H1 (cell line): Measurements from ENCODE around the gene CHST4. TPM values are rescaled to one million over a fixed set of nuclear protein-coding genes. Genes with fewer than 3 reads are reported as not detected.
"Not testable (repeated sequence)": the region's sequence is repeated elsewhere in the genome, so short reads cannot be mapped to it uniquely, and the experiment has no call there.

ENCODE experiments used
- CTCF ChIA-PET: fragments of 300-600 bp; sonication (Branson Sonifier 250); formaldehyde crosslinking; loops from one replicate; lab custom pipeline; 2021; ENCODE audit not compliant: partially characterized antibody; lab: Charles Lee
- POLR2A ChIA-PET: fragments of 300-600 bp; sonication (Branson Sonifier 250); formaldehyde crosslinking; loops from one replicate; lab custom pipeline; 2021; ENCODE audit warnings: inconsistent platforms; ENCODE audit not compliant: partially characterized antibody; lab: Charles Lee
- DNase-seq, 2 experiments: peaks; one replicate each; pipeline versions ENCODE4 v3.0.0 to v3.0.0-alpha.2; 2010 to 2022; ENCODE audit warnings: low spot score in 2 of 2, low read depth in 1 of 2, mixed read lengths in 1 of 2
- FAIRE-seq: peaks from 2 replicates; lab custom pipeline; 2011; peaks lifted over from hg19 to GRCh38; lab: Jason Lieb, UNC
- H2AFZ ChIP-seq: 2 replicates; pipeline ENCODE4 v1.8.1; 2012; ENCODE audit warnings: low read length, inconsistent platforms
- H2AK5ac ChIP-seq: 2 replicates; pipeline ENCODE4 v1.6.1; 2013; ENCODE audit warnings: low read depth, low read length
- H2BK120ac ChIP-seq: replicated peaks from 2 replicates; pipeline ENCODE3; 2013; ENCODE audit warnings: low read depth, low read length, inconsistent platforms
- H2BK12ac ChIP-seq: 2 replicates; pipeline ENCODE4 v1.6.1; 2013; ENCODE audit warnings: low read depth, low read length
- H2BK15ac ChIP-seq: 2 replicates; pipeline ENCODE4 v1.6.1; 2013; ENCODE audit warnings: low read length
- H2BK20ac ChIP-seq: 2 replicates; pipeline ENCODE4 v1.6.1; 2013; ENCODE audit warnings: low read length
- H2BK5ac ChIP-seq: 2 replicates; pipeline ENCODE4 v1.6.1; 2013; ENCODE audit warnings: low read depth, low read length
- H3K14ac ChIP-seq: 2 replicates; pipeline ENCODE4 v1.6.1; 2013; ENCODE audit warnings: inconsistent platforms; ENCODE audit not compliant: insufficient read length
- H3K18ac ChIP-seq: 2 replicates; pipeline ENCODE4 v1.6.1; 2013; ENCODE audit warnings: low read length; ENCODE audit errors: extremely low read depth
- H3K23ac ChIP-seq: 2 replicates; pipeline ENCODE4 v1.6.1; 2013; ENCODE audit warnings: inconsistent platforms; ENCODE audit not compliant: insufficient read length
- H3K23me2 ChIP-seq: 2 replicates; pipeline ENCODE4 v1.6.1; 2013; ENCODE audit warnings: low read depth, low read length
- H3K27ac ChIP-seq: 2 replicates; pipeline ENCODE4 v1.6.1; 2011; ENCODE audit warnings: low read depth, low read length, inconsistent platforms
- H3K27me3 ChIP-seq, 4 experiments: replicated peaks in 1 of 4; 1 replicate in 1 of 4; 2 replicates in 3 of 4; pipeline versions ENCODE4 v1.6.1 to v1.8.1; 2011 to 2013; ENCODE audit warnings: low read length in 3 of 4, mild to moderate bottlenecking in 3 of 4, inconsistent platforms in 2 of 4, mixed read lengths in 2 of 4, moderate library complexity in 1 of 4; ENCODE audit not compliant: control insufficient read depth in 3 of 4, insufficient read depth in 3 of 4; ENCODE audit errors: extremely low read depth in 1 of 4
- H3K36me3 ChIP-seq, 4 experiments: 2 replicates each; pipeline versions ENCODE4 v1.6.1 to v1.8.1; 2011 to 2013; ENCODE audit warnings: mild to moderate bottlenecking in 4 of 4, low read length in 3 of 4, moderate library complexity in 2 of 4, control low read depth in 1 of 4, inconsistent platforms in 1 of 4; ENCODE audit not compliant: insufficient read depth in 4 of 4, control insufficient read depth in 2 of 4
- H3K4ac ChIP-seq: replicated peaks from 2 replicates; pipeline ENCODE3; 2013; ENCODE audit warnings: low read length, low read depth, mixed read lengths, inconsistent platforms; ENCODE audit not compliant: insufficient read length
- H3K4me1 ChIP-seq, 4 experiments: replicated peaks in 1 of 4; 1 replicate in 1 of 4; 2 replicates in 3 of 4; pipeline versions ENCODE4 v1.6.1 to v1.8.1; 2011 to 2013; ENCODE audit warnings: low read length in 3 of 4, inconsistent platforms in 2 of 4, mixed read lengths in 1 of 4; ENCODE audit not compliant: insufficient read depth in 4 of 4, control insufficient read depth in 3 of 4
- H3K4me2 ChIP-seq, 2 experiments: 2 replicates each; pipeline versions ENCODE4 v1.6.1 to v1.8.1; 2011 to 2013; ENCODE audit warnings: low read depth in 2 of 2, low read length in 2 of 2, control low read depth in 1 of 2, inconsistent platforms in 1 of 2, mild to moderate bottlenecking in 1 of 2; ENCODE audit not compliant: insufficient read depth in 1 of 2
- H3K4me3 ChIP-seq, 4 experiments: fragments of 200-600, 300-600 bp in 1 of 4; sonication (generic), shearing (Covaris generic), sonication (Bioruptor Twin) in 1 of 4; 2 replicates each; pipeline versions ENCODE4 v1.5.1 to v1.8.1; 2011 to 2016; ENCODE audit warnings: low read length in 4 of 4, low read depth in 3 of 4, control low read depth in 2 of 4, inconsistent platforms in 2 of 4, mild to moderate bottlenecking in 2 of 4, mixed read lengths in 1 of 4, moderate library complexity in 1 of 4; ENCODE audit not compliant: insufficient read depth in 2 of 4; ENCODE audit errors: extremely low read depth in 1 of 4
- H3K56ac ChIP-seq: replicated peaks from 2 replicates; pipeline ENCODE3; 2013; ENCODE audit warnings: low read depth, mild to moderate bottlenecking, mixed read lengths, low read length, inconsistent platforms; ENCODE audit not compliant: insufficient read length
- H3K79me1 ChIP-seq: 2 replicates; pipeline ENCODE4 v1.6.1; 2013; ENCODE audit warnings: low read depth, low read length, control low read depth
- H3K79me2 ChIP-seq, 2 experiments: 2 replicates each; pipeline versions ENCODE4 v1.6.1 to v1.8.1; 2012 to 2013; ENCODE audit warnings: low read length in 2 of 2, mild to moderate bottlenecking in 2 of 2, inconsistent platforms in 1 of 2; ENCODE audit not compliant: insufficient read depth in 2 of 2, control insufficient read depth in 1 of 2
- H3K9ac ChIP-seq, 4 experiments: replicated peaks in 1 of 4; 1 replicate in 1 of 4; 2 replicates in 3 of 4; pipeline versions ENCODE4 v1.6.1 to v1.8.1; 2011 to 2013; ENCODE audit warnings: low read depth in 3 of 4, low read length in 3 of 4, control low read depth in 2 of 4, mild to moderate bottlenecking in 2 of 4, moderate library complexity in 2 of 4, inconsistent platforms in 1 of 4; ENCODE audit errors: extremely low read depth in 1 of 4
- H3K9me3 ChIP-seq, 2 experiments: 2 replicates each; pipeline versions ENCODE4 v1.6.1 to v1.8.1; 2012 to 2013; ENCODE audit warnings: mild to moderate bottlenecking in 2 of 2, moderate library complexity in 2 of 2, control low read depth in 1 of 2, inconsistent platforms in 1 of 2, low read depth in 1 of 2, low read length in 1 of 2, mixed read lengths in 1 of 2; ENCODE audit not compliant: insufficient read depth in 2 of 2
- H4K20me1 ChIP-seq, 2 experiments: replicated peaks in 1 of 2; 2 replicates each; pipeline versions ENCODE3 to v1.8.1; 2011 to 2013; ENCODE audit warnings: inconsistent platforms in 2 of 2, low read length in 2 of 2, mild to moderate bottlenecking in 1 of 2; ENCODE audit not compliant: insufficient read depth in 2 of 2, control insufficient read depth in 1 of 2
- H4K5ac ChIP-seq: 2 replicates; pipeline ENCODE4 v1.6.1; 2013; ENCODE audit warnings: low read length, low read depth, mixed read lengths, inconsistent platforms; ENCODE audit not compliant: insufficient read length
- H4K8ac ChIP-seq: 2 replicates; pipeline ENCODE4 v1.8.0; 2013; ENCODE audit warnings: mild to moderate bottlenecking, moderate library complexity, low read length, inconsistent platforms; ENCODE audit not compliant: insufficient read depth; ENCODE audit errors: extremely low read depth
- H4K91ac ChIP-seq: replicated peaks from 2 replicates; pipeline ENCODE3; 2013; ENCODE audit warnings: low read length, mixed read lengths, inconsistent platforms; ENCODE audit not compliant: insufficient read length
- CBX5 ChIP-seq: fragments of 300-800, 300-1000 bp; sonication (generic); IDR thresholded peaks from 2 replicates; pipeline ENCODE4 v1.7.1; 2016; ENCODE audit warnings: antibody characterized with exemption, low read length, low read depth
- CTCF ChIP-seq, 3 experiments: IDR thresholded peaks; 1 replicate in 2 of 3; 2 replicates in 1 of 3; pipeline versions ENCODE4 v1.5.1 to v1.6.1; 2011; ENCODE audit warnings: low read length in 3 of 3, mild to moderate bottlenecking in 3 of 3, inconsistent platforms in 2 of 3, low read depth in 1 of 3, moderate library complexity in 1 of 3; ENCODE audit not compliant: insufficient read depth in 1 of 3; ENCODE audit errors: control extremely low read depth in 1 of 3
- NRF1 ChIP-seq: IDR thresholded peaks from 2 replicates; pipeline ENCODE4 v1.6.1; 2011; ENCODE audit warnings: mild to moderate bottlenecking, low read depth, low read length, improper control_type of control experiment
- POLR2A ChIP-seq, 2 experiments: IDR thresholded peaks; 1 replicate in 1 of 2; 2 replicates in 1 of 2; pipeline ENCODE4 v1.6.1; 2011; ENCODE audit warnings: low read depth in 2 of 2, low read length in 2 of 2, mild to moderate bottlenecking in 2 of 2; ENCODE audit errors: control extremely low read depth in 1 of 2
- POLR2AphosphoS5 ChIP-seq: IDR thresholded peaks from 2 replicates; pipeline ENCODE4 v1.6.1; 2011; ENCODE audit warnings: low read depth, low read length
- RAD21 ChIP-seq, 2 experiments: IDR thresholded peaks in 1 of 2; conservative IDR thresholded peaks in 1 of 2; 2 replicates each; pipeline ENCODE4 v1.6.1; 2011; ENCODE audit warnings: low read depth in 2 of 2, low read length in 2 of 2, improper control_type of control experiment in 1 of 2, inconsistent platforms in 1 of 2, mild to moderate bottlenecking in 1 of 2, moderate library complexity in 1 of 2
- RNF2 ChIP-seq: fragments of 200-900, 300-1000 bp; sonication (generic); IDR thresholded peaks from 2 replicates; pipeline ENCODE4 v1.7.1; 2016; ENCODE audit warnings: borderline replicate concordance, low read depth, mild to moderate bottlenecking, antibody characterized with exemption, low read length; ENCODE audit not compliant: poor library complexity, severe bottlenecking; ENCODE audit errors: missing control alignments
- SIRT6 ChIP-seq: IDR thresholded peaks from one replicate; pipeline ENCODE4 v1.7.1; 2012; ENCODE audit warnings: low read length, inconsistent platforms
- WGBS, 2 experiments: shearing (Covaris generic) in 1 of 2; methylation state at CpG; one replicate each; pipeline versions ENCODE4 v1.1.6 to v1.1.7; 2013 to 2015; ENCODE audit warnings: low lambda C conversion rate in 2 of 2, mixed read lengths in 2 of 2, inconsistent platforms in 1 of 2, low coverage in 1 of 2, missing lambda C conversion rate in 1 of 2; ENCODE audit not compliant: insufficient replicate concordance in 2 of 2, insufficient coverage in 1 of 2, insufficient read length in 1 of 2; ENCODE audit errors: extremely low coverage in 1 of 2, missing lambda C conversion rate in 1 of 2; 5-methylcytosine and 5-hydroxymethylcytosine counted together
- polyA plus RNA-seq, 7 experiments: library from polyadenylated mRNA; depleted of rRNA in 3 of 7; stranded (reverse) in 5 of 7; unstranded in 2 of 7; fragments of >200 nt in 5 of 7; fragments of 200-250 nt in 2 of 7; gene quantifications; 1 replicate in 5 of 7; 2 replicates in 1 of 7; 4 replicates in 1 of 7; pipeline versions ENCODE4 v1.2.1 to v1.2.3, GENCODE V29; 2011 to 2013; ENCODE audit warnings: missing spikeins in 2 of 7, mixed read lengths in 2 of 7
- total RNA-seq: library from RNA; stranded (reverse); fragmentation: NEBNext Ultra II Directional; extraction: Animal tissue kit (Norgen Biotek cat#: 25700); gene quantifications from 2 replicates; pipeline ENCODE4 v1.2.1, GENCODE V29; 2021

Gene CHST4
- total and polyA plus RNA-seq, 2 of the 8 experiments (the other 6 are each of a cell fraction or from before 2014, with no cell fraction given) = 12.1 to 14.6 TPM

- TF ChIP-seq CTCF (IDR thresholded peaks at IDR 0.05; ENCODE audit: control extremely low read depth in 1 of 3, insufficient read depth in 1 of 3, low read depth in 1 of 3, low read length in 3 of 3) (peak in 2 of 3 experiments; percentile 10 to 18; a peak in 2 of 4 replicates), RNF2 (no peak), CBX5 (no peak), RAD21 (IDR thresholded peaks at IDR 0.05 in 1 of 2, conservative IDR thresholded peaks at IDR 0.05 in 1 of 2; ENCODE audit: low read depth in 2 of 2, low read length in 2 of 2) (peak in 1 of 2 experiments; percentile 28; a peak in 1 of 4 replicates), SIRT6 (no peak), NRF1 (no peak), POLR2AphosphoS5 (no peak), POLR2A (IDR thresholded peaks at IDR 0.05; ENCODE audit: control extremely low read depth in 1 of 2, low read depth in 2 of 2, low read length in 2 of 2) (no peak)
Measured at GRCh38 chr16:71501547-71501946, 24.7 kb upstream of the CHST4 start (continued).

GRCh38 chr16:71504051-71504450 lies 22.2 kb upstream of the CHST4 start:
- H3K9me3 ChIP-seq, H3K79me1 ChIP-seq, H2BK120ac ChIP-seq, H3K18ac ChIP-seq, H3K27ac ChIP-seq, H3K4me3 ChIP-seq, FAIRE-seq, H2AFZ ChIP-seq, H2BK20ac ChIP-seq, H3K14ac ChIP-seq, H3K4ac ChIP-seq, H3K23me2 ChIP-seq, H3K56ac ChIP-seq, H4K5ac ChIP-seq, H3K4me1 ChIP-seq, H3K36me3 ChIP-seq, H4K8ac ChIP-seq, H3K4me2 ChIP-seq, H4K91ac ChIP-seq, DNase-seq, H2BK15ac ChIP-seq, H3K27me3 ChIP-seq, H3K23ac ChIP-seq, H3K9ac ChIP-seq, H4K20me1 ChIP-seq, H3K79me2 ChIP-seq, H2BK5ac ChIP-seq, POLR2A ChIA-PET, H2BK12ac ChIP-seq, H2AK5ac ChIP-seq: not testable (repeated sequence)
- 96% methylated on average over 6 of the region's 7 CpGs; no CpG with 5 or more reads in 1 of the 2 experiments for WGBS, 2 experiments
- CTCF ChIA-PET = interaction anchor here (9.8 kb wide), 1 partner anchor 33 kb away, joined by 133 read pairs; no protein-coding TSS in a partner anchor
